ENCODE data around the gene NDOR1. TPM values are rescaled to one million over a fixed set of nuclear protein-coding genes. Genes with fewer than 3 reads are reported as not detected.

The NDOR1 gene
- total RNA-seq, 1 donor from 2014 or later = 42.4 TPM

DNA sequence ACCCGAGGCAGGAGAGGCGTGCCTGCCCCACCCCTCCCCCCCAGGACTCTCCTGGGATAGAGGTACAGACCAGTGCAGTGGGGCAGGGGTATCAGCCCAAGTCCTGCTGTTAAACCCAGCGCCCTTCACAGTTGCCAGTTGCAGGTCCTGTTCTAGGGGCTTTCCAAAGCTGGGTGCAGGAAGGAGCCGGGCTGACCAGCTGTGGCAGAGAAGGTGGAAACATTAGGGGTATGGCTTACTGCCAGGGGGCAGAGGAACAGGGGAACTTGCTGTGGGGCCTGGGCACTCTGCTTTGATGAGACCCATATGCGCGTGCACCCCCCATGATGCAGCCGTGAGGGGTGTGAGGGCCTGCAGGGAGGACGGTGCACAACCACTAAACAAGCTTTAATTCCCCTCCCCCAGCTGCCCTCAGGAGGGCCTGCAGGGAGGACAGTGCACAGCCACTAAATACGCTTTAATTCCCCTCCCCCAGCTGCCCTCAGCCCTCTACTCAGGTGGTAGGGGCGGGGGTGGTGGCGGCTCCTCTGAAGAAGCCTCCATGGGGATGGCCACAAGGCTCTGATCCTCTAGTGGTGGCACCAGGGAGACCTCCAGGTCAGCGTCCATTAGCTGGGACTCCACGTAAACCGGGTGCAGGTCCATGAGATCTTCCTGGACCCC is 34.9 kb upstream of the NDOR1 start:
- no peak overlapping the region for H3K4me3 Mint-ChIP-seq
- no peak overlapping the region for H3K27ac Mint-ChIP-seq
- no peaks in the 10 kb centered on the region for H3K36me3 Mint-ChIP-seq (ENCODE audit: low read depth)
- intact Hi-C loops (cut with micrococcal nuclease) = no loop called here
- H3K4me1 Mint-ChIP-seq (ENCODE audit: low read depth) = no peaks in the 10 kb centered on the region
- no peaks in the 10 kb centered on the region for H3K9me3 Mint-ChIP-seq
- DNase-seq (ENCODE audit: low spot score) = no peak
- H3K27me3 Mint-ChIP-seq (ENCODE audit: insufficient read depth) = peaks cover 26% of the 10 kb centered on the region

- Mint-ChIP-seq H3K4me1 (ENCODE audit: low read depth) (no peaks in the 10 kb centered on the region), H3K4me3 (no peak overlapping the region), H3K27me3 (ENCODE audit: insufficient read depth) (peaks cover 25% of the 10 kb centered on the region), H3K27ac (no peak overlapping the region), H3K9me3 (no peaks in the 10 kb centered on the region), H3K36me3 (ENCODE audit: low read depth) (peaks cover 2% of the 10 kb centered on the region)
- intact Hi-C loops (cut with micrococcal nuclease) = no loop called here
- no peak for DNase-seq (ENCODE audit: low spot score)
Observed at GRCh38 chr9:137171149-137171900, 34.2 kb upstream of the NDOR1 start.

GRCh38 chr9:137172901-137173795 is 32.4 kb upstream of the NDOR1 start:
- H3K9me3 Mint-ChIP-seq = no peaks in the 10 kb centered on the region
- peaks cover 3% of the 10 kb centered on the region for H3K36me3 Mint-ChIP-seq (ENCODE audit: low read depth)
- no peak overlapping the region for H3K4me3 Mint-ChIP-seq
- no peak overlapping the region for H3K27ac Mint-ChIP-seq
- DNase-seq (ENCODE audit: low spot score) = no peak
- H3K4me1 Mint-ChIP-seq (ENCODE audit: low read depth) = no peaks in the 10 kb centered on the region
- H3K27me3 Mint-ChIP-seq (ENCODE audit: insufficient read depth) = peaks cover 19% of the 10 kb centered on the region
- intact Hi-C loops (cut with micrococcal nuclease) = no loop called here

DNA sequence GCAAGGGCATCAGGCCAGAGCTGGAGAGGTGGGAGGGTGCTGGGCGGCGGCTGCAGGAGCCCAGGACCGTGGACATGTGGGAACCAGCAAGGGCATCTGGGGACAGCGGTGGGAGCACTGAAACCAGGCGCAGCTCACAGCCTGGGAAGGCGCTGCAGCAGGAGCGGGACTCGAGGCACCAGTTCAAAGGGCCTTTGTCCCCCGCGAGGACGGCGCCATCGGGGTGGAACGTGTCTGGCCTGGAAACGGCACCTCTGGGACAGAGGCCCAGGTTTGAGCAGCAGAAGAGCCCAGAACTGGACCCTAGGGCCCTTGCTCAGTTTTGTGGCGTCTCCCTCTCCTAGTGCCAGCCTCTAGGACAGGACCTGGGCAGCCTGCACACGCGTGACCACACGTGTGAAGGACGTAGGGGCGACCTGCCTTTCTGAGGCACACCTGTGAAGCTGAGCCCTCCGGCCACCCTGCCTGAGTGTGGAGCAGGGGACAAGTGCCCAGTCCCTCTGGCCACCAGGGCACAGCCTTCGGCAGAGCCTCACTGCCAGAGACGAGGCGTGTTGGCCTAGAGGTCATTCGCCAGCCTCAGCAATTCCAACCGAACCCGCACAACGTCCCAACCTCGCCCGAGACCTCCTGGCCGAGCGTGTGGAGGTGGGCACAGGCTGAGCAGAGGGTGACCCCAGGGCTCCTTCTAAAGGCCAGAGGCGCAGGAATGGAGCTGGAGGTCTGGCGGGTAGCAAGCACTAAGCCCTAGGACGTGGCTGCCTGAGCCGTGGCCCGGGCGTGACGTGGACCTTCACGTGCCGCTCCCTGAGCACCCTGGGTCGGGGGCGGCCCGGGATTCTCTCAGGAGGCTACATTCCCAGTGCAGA is 31.5 kb upstream of the NDOR1 start:
- intact Hi-C loops (cut with micrococcal nuclease) = no loop called here
- H3K36me3 Mint-ChIP-seq (ENCODE audit: low read depth) = peaks cover 3% of the 10 kb centered on the region
- no peak for DNase-seq (ENCODE audit: low spot score)
- H3K4me1 Mint-ChIP-seq (ENCODE audit: low read depth) = no peaks in the 10 kb centered on the region
- no peaks in the 10 kb centered on the region for H3K9me3 Mint-ChIP-seq
- no peak overlapping the region for H3K27ac Mint-ChIP-seq
- H3K27me3 Mint-ChIP-seq (ENCODE audit: insufficient read depth) = peaks cover 17% of the 10 kb centered on the region
- H3K4me3 Mint-ChIP-seq = no peak overlapping the region

- DNase-seq (ENCODE audit: low spot score) = no peak
- Mint-ChIP-seq H3K27ac (no peak overlapping the region), H3K9me3 (no peaks in the 10 kb centered on the region), H3K27me3 (ENCODE audit: insufficient read depth) (peaks cover 17% of the 10 kb centered on the region), H3K4me3 (no peak overlapping the region), H3K36me3 (ENCODE audit: low read depth) (peaks cover 3% of the 10 kb centered on the region), H3K4me1 (ENCODE audit: low read depth) (no peaks in the 10 kb centered on the region)
- intact Hi-C loops (cut with micrococcal nuclease) = no loop called here
Observed at GRCh38 chr9:137174722-137175293, 30.7 kb upstream of the NDOR1 start.

- intact Hi-C loops (cut with micrococcal nuclease) = no loop called here
- no peak for DNase-seq (ENCODE audit: low spot score)
- H3K27ac Mint-ChIP-seq = no peak overlapping the region
- H3K4me3 Mint-ChIP-seq = no peak overlapping the region
- no peaks in the 10 kb centered on the region for H3K4me1 Mint-ChIP-seq (ENCODE audit: low read depth)
- H3K27me3 Mint-ChIP-seq (ENCODE audit: insufficient read depth) = peaks cover 16% of the 10 kb centered on the region
- peaks cover 3% of the 10 kb centered on the region for H3K36me3 Mint-ChIP-seq (ENCODE audit: low read depth)
- no peaks in the 10 kb centered on the region for H3K9me3 Mint-ChIP-seq
Observed at GRCh38 chr9:137175345-137175961, 30.0 kb upstream of the NDOR1 start.

GRCh38 chr9:137176302-137177182 is 29.0 kb upstream of the NDOR1 start:
- Mint-ChIP-seq H3K9me3 (no peaks in the 10 kb centered on the region), H3K4me1 (ENCODE audit: low read depth) (no peaks in the 10 kb centered on the region), H3K4me3 (no peak overlapping the region), H3K27me3 (ENCODE audit: insufficient read depth) (peaks cover 11% of the 10 kb centered on the region), H3K36me3 (ENCODE audit: low read depth) (peaks cover 3% of the 10 kb centered on the region), H3K27ac (no peak overlapping the region)
- intact Hi-C loops (cut with micrococcal nuclease) = no loop called here
- DNase-seq (ENCODE audit: low spot score) = no peak

DNA sequence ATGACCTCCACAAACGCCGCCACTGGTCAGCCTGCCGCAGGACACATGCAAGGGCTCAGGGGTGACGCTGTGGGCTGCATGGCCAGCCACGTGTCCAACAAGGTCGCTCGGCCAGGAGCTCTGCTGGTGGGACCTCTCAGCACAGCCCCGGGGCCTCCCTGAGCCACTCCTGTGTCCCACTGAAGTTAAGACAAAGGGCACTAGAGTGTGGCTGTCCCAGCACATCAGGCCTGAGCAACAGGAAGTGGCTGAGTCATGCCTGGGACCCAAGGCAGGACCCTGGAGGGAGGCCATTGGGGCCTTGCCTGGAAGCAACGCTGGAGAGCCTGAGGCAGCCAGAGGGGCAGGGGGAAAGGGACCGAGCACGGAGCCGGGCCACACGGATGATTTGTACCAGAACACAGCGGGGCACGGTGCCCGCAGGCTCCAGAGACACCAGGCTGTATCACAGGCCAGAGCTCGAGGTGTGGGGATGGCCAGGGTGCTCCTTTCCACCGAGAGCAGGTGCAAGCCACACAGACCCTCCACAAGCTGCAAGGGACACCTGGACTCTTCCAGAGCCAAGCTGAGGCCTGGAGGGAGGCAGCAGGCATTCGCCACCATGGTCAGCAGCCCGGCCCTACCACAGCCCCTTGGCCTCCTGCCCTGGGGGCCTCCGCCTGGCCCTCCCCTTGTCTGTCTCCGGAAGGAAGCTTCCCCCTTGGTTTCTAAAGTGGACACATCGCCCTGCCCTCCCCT is 27.1 kb upstream of the NDOR1 start:
- H3K9me3 Mint-ChIP-seq = no peaks in the 10 kb centered on the region
- no peak for DNase-seq (ENCODE audit: low spot score)
- intact Hi-C loops (cut with micrococcal nuclease) = no loop called here
- no peaks in the 10 kb centered on the region for H3K4me1 Mint-ChIP-seq (ENCODE audit: low read depth)
- H3K36me3 Mint-ChIP-seq (ENCODE audit: low read depth) = peaks cover 7% of the 10 kb centered on the region
- H3K27ac Mint-ChIP-seq = no peak overlapping the region
- no peak overlapping the region for H3K4me3 Mint-ChIP-seq
- peaks cover 4% of the 10 kb centered on the region for H3K27me3 Mint-ChIP-seq (ENCODE audit: insufficient read depth)

GRCh38 chr9:137178939-137179630 is 26.4 kb upstream of the NDOR1 start:
- no peak overlapping the region for H3K4me3 Mint-ChIP-seq
- intact Hi-C loops (cut with micrococcal nuclease) = no loop called here
- DNase-seq (ENCODE audit: low spot score) = no peak
- H3K36me3 Mint-ChIP-seq (ENCODE audit: low read depth) = peaks cover 9% of the 10 kb centered on the region
- no peaks in the 10 kb centered on the region for H3K9me3 Mint-ChIP-seq
- H3K4me1 Mint-ChIP-seq (ENCODE audit: low read depth) = no peaks in the 10 kb centered on the region
- no peak overlapping the region for H3K27ac Mint-ChIP-seq
- no peaks in the 10 kb centered on the region for H3K27me3 Mint-ChIP-seq (ENCODE audit: insufficient read depth)

DNA sequence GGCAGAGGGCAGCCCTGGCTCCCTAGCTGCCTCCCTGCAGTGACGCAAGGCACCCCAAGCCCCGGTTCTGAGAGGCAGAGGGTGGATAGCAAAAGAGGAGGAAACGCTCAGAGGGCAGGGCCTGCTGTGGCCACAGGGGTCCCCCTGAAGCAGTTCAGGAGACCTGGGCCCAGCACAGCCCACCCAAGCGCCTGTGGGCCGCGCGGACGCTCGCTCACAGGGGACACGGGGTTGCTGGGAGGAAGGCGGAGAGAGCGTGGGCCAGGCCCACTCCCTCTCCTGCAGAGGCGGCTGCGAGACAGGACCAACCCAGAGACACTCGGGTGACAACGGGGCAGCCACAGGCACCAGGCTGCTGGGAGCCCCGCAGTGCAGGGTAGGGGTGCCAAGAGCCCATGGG is 25.7 kb upstream of the NDOR1 start:
- Mint-ChIP-seq H3K4me1 (ENCODE audit: low read depth) (no peaks in the 10 kb centered on the region), H3K27me3 (ENCODE audit: insufficient read depth) (no peaks in the 10 kb centered on the region), H3K9me3 (no peaks in the 10 kb centered on the region), H3K27ac (no peak overlapping the region), H3K36me3 (ENCODE audit: low read depth) (peaks cover 14% of the 10 kb centered on the region), H3K4me3 (no peak overlapping the region)
- intact Hi-C loops (cut with micrococcal nuclease) = no loop called here
- no peak for DNase-seq (ENCODE audit: low spot score)

Data from activated T-helper 1 cell treated with anti-CD3 and anti-CD28 coated beads, Interleukin-12 subunit alpha, Interleukin-12 subunit beta, Interleukin-2, Interleukin-4 antibody, amounts not matched to agents 30 ng/mL and 10 ng/mL and 1 ng/mL, durations not matched to agents 14 hours and 24 hours and 36 hours (primary cell).